Measurements from ENCODE around the gene DHFR2. TPM values are rescaled to one million over a fixed set of nuclear protein-coding genes. Genes with fewer than 3 reads are reported as not detected.

Gene DHFR2
- total and polyA plus RNA-seq, 2 of the 4 experiments (the other 2 are of a cell fraction) = 1.1 to 2.3 TPM

- H2BK5ac ChIP-seq (ENCODE audit: low read depth, low read length, poor library complexity, severe bottlenecking) = no peak overlapping the region
- no peaks in the 10 kb centered on the region; the same call in 1 of the 2 replicates for H3K4me1 ChIP-seq (ENCODE audit: control insufficient read depth, insufficient read depth, low read length)
- no peak overlapping the region for H2BK15ac ChIP-seq (ENCODE audit: low read depth, low read length)
- H3K23ac ChIP-seq (ENCODE audit: low read depth, low read length) = no peak overlapping the region
- H2BK20ac ChIP-seq (ENCODE audit: low read depth, low read length) = no peak overlapping the region
- ChIA-PET POLR2A (ENCODE audit: unreplicated experiment) (no interaction called here), CTCF (interaction anchor here (0.9 to 1.6 kb wide), 4 partner anchors 11 to 67 kb away, joined by 4 to 9 read pairs (median 6); no protein-coding TSS in a partner anchor)
- no peaks in the 10 kb centered on the region for H3K27me3 ChIP-seq (ENCODE audit: control insufficient read depth, insufficient read depth, low read length)
- BruUV-seq (replicated peaks) = no TSS peak
- H4K91ac ChIP-seq (ENCODE audit: insufficient read depth, low read depth, low read length) = no peak overlapping the region
- peaks cover 6% of the 10 kb centered on the region for H3K36me3 ChIP-seq (ENCODE audit: control insufficient read depth, insufficient read depth, low read length)
- H3K9me1 ChIP-seq (ENCODE audit: insufficient read depth, low read length) = no peaks in the 10 kb centered on the region
- WGBS, 2 experiments (ENCODE audit: extremely low coverage in 2 of 2, insufficient read length in 1 of 2) = 95% methylated on average over 5 of the region's 6 CpGs; no CpG with 5 or more reads in 1 of the 2 experiments
- no peak overlapping the region for H3K14ac ChIP-seq (replicated peaks; ENCODE audit: low read depth, low read length)
- in situ Hi-C loops (cut with MboI; ENCODE audit: low sequenced_read_pairs) = no loop called here
- no peak overlapping the region for H3K18ac ChIP-seq (ENCODE audit: low read depth, low read length)
- peaks cover 4 to 14% of the 10 kb centered on the region in 2 experiments; a peak in 2 of 4 replicates for H3K79me1 ChIP-seq (ENCODE audit: low read depth in 1 of 2, low read length in 2 of 2)
- no peak overlapping the region for H3K27ac ChIP-seq (ENCODE audit: insufficient read depth, low read length)
- no peak overlapping the region for H4K8ac ChIP-seq (ENCODE audit: low read depth in 2 of 2, low read length in 2 of 2)
- H2AFZ ChIP-seq (replicated peaks; ENCODE audit: low read length, poor library complexity) = no peak overlapping the region
- no peak overlapping the region for H3K4ac ChIP-seq (ENCODE audit: low read depth, low read length)
- dilution Hi-C loops (cut with HindIII; ENCODE audit: low sequenced_read_pairs, unreplicated experiment) = no loop called here
- no peak overlapping the region for H3K9ac ChIP-seq (ENCODE audit: low read depth, low read length)
- TF ChIP-seq NFE2L2 (IDR thresholded peaks at IDR 0.05; ENCODE audit: low read depth, low read length) (no peak), MAFK (IDR thresholded peaks at IDR 0.05; ENCODE audit: low read depth, low read length) (no peak), RCOR1 (IDR thresholded peaks at IDR 0.05; ENCODE audit: insufficient replicate concordance, low read length) (no peak), RFX5 (IDR thresholded peaks at IDR 0.05; ENCODE audit: low read depth, low read length) (no peak), MXI1 (IDR thresholded peaks at IDR 0.05; ENCODE audit: borderline replicate concordance, low read depth, low read length) (no peak), FOS (IDR thresholded peaks at IDR 0.05; ENCODE audit: low read depth, low read length) (no peak), CEBPB (IDR thresholded peaks at IDR 0.05; ENCODE audit: low read depth, low read length) (no peak), ELK1 (IDR thresholded peaks at IDR 0.05; ENCODE audit: borderline replicate concordance, low read depth, low read length) (no peak), CHD1 (IDR thresholded peaks at IDR 0.05; ENCODE audit: low read depth, low read length) (no peak), RAD21 (IDR thresholded peaks at IDR 0.05; ENCODE audit: low read length) (no peak), BHLHE40 (IDR thresholded peaks at IDR 0.05; ENCODE audit: low read depth, low read length) (no peak), CTCF (conservative IDR thresholded peaks at IDR 0.05; ENCODE audit: low read depth, low read length) (no peak), MAZ (IDR thresholded peaks at IDR 0.05; ENCODE audit: borderline replicate concordance, low read depth, low read length) (no peak), POLR2A (IDR thresholded peaks at IDR 0.05; ENCODE audit: low read depth, low read length) (no peak)
- DNase-seq = no peak
- no peak overlapping the region for H3K4me2 ChIP-seq (ENCODE audit: low read depth, low read length)
- ATAC-seq (ENCODE audit: low read depth) = no peak
- no peak overlapping the region for H2BK120ac ChIP-seq (ENCODE audit: low read depth, low read length)
- no peaks in the 10 kb centered on the region for H4K20me1 ChIP-seq (ENCODE audit: insufficient read depth, low read length)
- no peak overlapping the region for H3K56ac ChIP-seq (ENCODE audit: extremely low read depth, insufficient read depth, low read length)
- intact Hi-C loops (cut with micrococcal nuclease) = no loop called here
- no peaks in the 10 kb centered on the region for H3K9me3 ChIP-seq (ENCODE audit: control insufficient read depth, insufficient read depth, low read length)
- no peak overlapping the region for H2AK9ac ChIP-seq (replicated peaks; ENCODE audit: low read depth, low read length, poor library complexity)
- no peak overlapping the region for H2AK5ac ChIP-seq (ENCODE audit: low read depth, low read length)
- no peak overlapping the region for H4K5ac ChIP-seq (ENCODE audit: low read depth, low read length)
- H3K4me3 ChIP-seq (ENCODE audit: insufficient read depth, low read depth, low read length) = no peak overlapping the region
These were observed 7.7 kb upstream of the DHFR2 start for GRCh38 chr3:94070341-94070911.

Measured in IMR-90 (cell line).